Right atrium auricular region (tissue), 2 donors: ENCODE results near the gene MIDN. TPM values are rescaled to one million over a fixed set of nuclear protein-coding genes. Genes with fewer than 3 reads are reported as not detected.

ENCODE experiments used
- DNase-seq: peaks from one replicate; pipeline ENCODE4 v3.0.0-alpha.2; 2019; ENCODE audit warnings: low spot score
- H3K27ac ChIP-seq, 2 donors: fragments of 200-600 bp; sonication (generic); 1 replicate in 1 of 2; 2 replicates in 1 of 2; pipeline ENCODE4 v1.5.1; 2016 to 2019
- H3K27me3 ChIP-seq, 2 donors: fragments of 200-600 bp; sonication (generic); one replicate each; pipeline versions ENCODE4 v1.5.1 to v1.6.0; 2017 to 2019
- H3K36me3 ChIP-seq: fragments of 200-600 bp; sonication (generic); one replicate; pipeline ENCODE4 v1.5.1; 2016
- H3K4me1 ChIP-seq, 2 donors: fragments of 200-600 bp; sonication (generic); one replicate each; pipeline versions ENCODE4 v1.5.1 to v1.6.0; 2017 to 2019
- H3K4me3 ChIP-seq, 2 donors: fragments of 200-600 bp; sonication (generic); 1 replicate in 1 of 2; 2 replicates in 1 of 2; pipeline ENCODE4 v1.5.1; 2017 to 2019; ENCODE audit warnings: mild to moderate bottlenecking in 1 of 2, moderate library complexity in 1 of 2
- H3K9me3 ChIP-seq, 2 donors: fragments of 200-600 bp; sonication (generic); one replicate each; pipeline ENCODE4 v1.5.1; 2019
- total RNA-seq, 2 donors: library from RNA; depleted of rRNA; stranded (reverse); fragments of >200 nt; gene quantifications; one replicate each; pipeline ENCODE4 v1.1.0, GENCODE V29; 2016
- TF ChIP-seq, protein P1 (sequence below), 2 donors: fragments of 200-600 bp; sonication (generic); IDR thresholded peaks; one replicate each; pipeline ENCODE4 v1.5.1; 2019; ENCODE audit warnings: antibody characterized with exemption in 2 of 2

The MIDN gene
- total RNA-seq, 2 donors from 2014 or later = 42.1 to 42.2 TPM

- Histone ChIP-seq H3K27ac (no peak overlapping the region), H3K27me3 (no peaks in the 10 kb centered on the region), H3K4me1 (peaks cover 0 to 17% of the 10 kb centered on the region in 2 donors), H3K36me3 (peaks cover 48% of the 10 kb centered on the region), H3K4me3 (no peak overlapping the region), H3K9me3 (no peaks in the 10 kb centered on the region)
- TF ChIP-seq, protein P1, sequence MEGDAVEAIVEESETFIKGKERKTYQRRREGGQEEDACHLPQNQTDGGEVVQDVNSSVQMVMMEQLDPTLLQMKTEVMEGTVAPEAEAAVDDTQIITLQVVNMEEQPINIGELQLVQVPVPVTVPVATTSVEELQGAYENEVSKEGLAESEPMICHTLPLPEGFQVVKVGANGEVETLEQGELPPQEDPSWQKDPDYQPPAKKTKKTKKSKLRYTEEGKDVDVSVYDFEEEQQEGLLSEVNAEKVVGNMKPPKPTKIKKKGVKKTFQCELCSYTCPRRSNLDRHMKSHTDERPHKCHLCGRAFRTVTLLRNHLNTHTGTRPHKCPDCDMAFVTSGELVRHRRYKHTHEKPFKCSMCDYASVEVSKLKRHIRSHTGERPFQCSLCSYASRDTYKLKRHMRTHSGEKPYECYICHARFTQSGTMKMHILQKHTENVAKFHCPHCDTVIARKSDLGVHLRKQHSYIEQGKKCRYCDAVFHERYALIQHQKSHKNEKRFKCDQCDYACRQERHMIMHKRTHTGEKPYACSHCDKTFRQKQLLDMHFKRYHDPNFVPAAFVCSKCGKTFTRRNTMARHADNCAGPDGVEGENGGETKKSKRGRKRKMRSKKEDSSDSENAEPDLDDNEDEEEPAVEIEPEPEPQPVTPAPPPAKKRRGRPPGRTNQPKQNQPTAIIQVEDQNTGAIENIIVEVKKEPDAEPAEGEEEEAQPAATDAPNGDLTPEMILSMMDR (IDR thresholded peaks at IDR 0.05) = no peak
- no peak for DNase-seq
Observed at GRCh38 chr19:1226522-1227303, 21.7 kb upstream of the MIDN start.

DNA sequence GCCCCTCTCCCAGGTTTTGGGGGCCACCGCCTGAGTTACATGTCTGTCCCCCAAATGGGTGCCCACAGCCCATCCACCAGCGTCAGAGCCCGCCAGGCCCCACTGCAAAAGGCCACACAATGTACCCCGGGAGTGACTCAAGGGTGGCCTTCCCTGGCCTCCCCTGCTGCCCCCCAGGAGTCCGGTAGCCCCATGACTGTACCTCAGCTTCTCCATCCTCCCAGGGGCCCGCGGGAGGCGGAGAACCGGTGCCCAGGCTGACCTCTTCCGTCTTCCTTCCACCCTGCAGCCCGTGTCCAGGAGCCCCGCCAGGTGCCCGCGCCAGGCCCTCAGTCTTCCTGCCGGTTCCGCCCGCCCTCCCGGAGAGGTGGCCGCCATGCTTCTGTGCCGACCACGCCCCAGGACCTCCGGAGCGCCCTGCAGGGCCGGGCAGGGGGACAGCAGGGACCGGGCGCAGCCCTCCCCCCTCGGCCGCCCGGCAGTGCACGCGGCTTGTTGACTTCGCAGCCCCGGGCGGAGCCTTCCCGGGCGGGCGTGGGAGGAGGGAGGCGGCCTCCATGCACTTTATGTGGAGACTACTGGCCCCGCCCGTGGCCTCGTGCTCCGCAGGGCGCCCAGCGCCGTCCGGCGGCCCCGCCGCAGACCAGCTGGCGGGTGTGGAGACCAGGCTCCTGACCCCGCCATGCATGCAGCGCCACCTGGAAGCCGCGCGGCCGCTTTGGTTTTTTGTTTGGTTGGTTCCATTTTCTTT is 20.9 kb upstream of the MIDN start:
- DNase-seq = no peak
- Histone ChIP-seq H3K4me3 (no peak overlapping the region), H3K9me3 (no peaks in the 10 kb centered on the region), H3K36me3 (peaks cover 48% of the 10 kb centered on the region), H3K27me3 (no peaks in the 10 kb centered on the region), H3K4me1 (peaks cover 0 to 17% of the 10 kb centered on the region in 2 donors), H3K27ac (no peak overlapping the region)
- TF ChIP-seq, protein P1 (IDR thresholded peaks at IDR 0.05) = no peak

DNA sequence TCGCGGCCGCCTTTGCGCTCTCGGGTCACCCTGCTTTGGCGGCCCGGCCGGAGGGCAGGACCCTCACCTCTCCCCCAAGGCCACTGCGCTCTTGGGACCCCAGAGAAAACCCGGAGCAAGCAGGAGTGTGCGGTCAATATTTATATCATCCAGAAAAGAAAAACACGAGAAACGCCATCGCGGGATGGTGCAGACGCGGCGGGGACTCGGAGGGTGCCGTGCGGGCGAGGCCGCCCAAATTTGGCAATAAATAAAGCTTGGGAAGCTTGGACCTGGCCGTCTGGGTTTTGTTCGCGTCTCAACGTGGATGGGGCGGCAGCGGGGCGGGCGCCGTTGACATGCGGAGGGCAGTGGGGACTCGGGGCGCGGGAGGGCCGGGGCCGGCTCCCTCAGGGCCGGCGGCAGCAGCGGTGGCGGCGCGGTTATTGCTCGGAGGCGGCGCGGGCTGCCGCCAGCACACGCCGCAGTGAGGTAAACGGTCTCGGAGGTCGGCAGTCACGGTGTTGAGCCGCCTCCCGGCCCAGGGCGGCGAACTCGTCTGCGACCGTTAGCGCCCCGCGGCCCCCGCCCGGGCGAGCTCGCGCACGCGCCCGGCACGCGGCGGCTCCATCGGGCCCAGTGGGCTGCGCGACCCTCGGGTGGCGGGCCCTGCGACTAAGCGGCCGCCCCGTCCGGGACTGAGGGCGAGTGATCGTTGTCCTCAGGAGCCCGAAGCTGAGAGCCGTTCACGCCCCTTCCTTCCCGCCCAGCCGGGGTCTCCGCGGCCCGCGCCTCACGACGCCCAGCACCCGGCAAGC is 20.0 kb upstream of the MIDN start:
- peaks cover 0 to 21% of the 10 kb centered on the region in 2 donors for H3K4me1 ChIP-seq
- H3K27ac ChIP-seq = no peak overlapping the region
- no peak overlapping the region for H3K4me3 ChIP-seq
- no peak for DNase-seq
- TF ChIP-seq, protein P1 (IDR thresholded peaks at IDR 0.05) = no peak
- H3K9me3 ChIP-seq = no peaks in the 10 kb centered on the region
- no peaks in the 10 kb centered on the region for H3K27me3 ChIP-seq
- H3K36me3 ChIP-seq = peaks cover 40% of the 10 kb centered on the region

DNA sequence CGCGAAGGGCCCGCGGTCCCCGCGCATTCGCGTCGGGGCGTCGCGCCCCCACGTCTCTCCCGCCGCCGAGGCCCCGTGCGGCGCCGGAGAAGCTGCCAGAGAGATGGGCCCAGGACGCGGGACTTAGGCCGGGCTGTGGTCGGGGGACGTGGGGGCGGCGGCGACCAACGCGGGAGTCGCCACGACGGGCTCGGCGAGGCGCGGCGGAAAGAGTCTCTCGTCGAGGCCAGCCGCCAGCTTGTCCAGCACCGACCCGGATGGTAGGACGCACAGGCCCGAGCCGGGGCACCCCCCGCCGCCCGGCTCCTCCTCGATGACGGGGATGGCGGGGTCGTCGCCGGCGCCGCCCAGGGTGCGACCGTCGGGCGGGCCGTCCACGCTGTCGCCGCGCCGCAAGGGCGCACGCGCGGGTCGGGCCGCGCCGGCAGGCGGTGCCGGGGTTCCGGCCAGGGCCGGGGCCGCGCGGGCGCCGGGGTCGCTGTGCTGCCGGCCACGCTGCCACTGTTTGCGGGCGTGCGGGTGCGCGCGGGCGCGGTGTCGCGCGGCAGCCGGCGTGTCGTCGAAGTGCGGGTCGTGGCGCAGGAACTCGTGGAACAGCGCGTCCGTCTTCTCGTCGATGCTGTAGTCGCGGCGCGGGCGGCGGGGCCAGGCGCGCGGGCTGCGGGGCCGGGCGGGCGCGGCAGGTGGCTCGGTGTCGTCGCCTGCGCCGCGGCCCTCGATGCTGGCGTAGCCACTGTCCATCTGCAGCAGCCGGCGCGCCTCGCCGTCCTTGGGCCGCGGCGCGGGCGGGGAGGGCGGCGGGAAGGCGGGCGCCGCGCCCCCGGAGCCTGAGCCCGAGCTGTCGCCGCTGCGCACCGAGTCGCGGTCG is 19.1 kb upstream of the MIDN start:
- TF ChIP-seq, protein P1 (IDR thresholded peaks at IDR 0.05) = no peak
- no peaks in the 10 kb centered on the region for H3K27me3 ChIP-seq
- no peak for DNase-seq
- H3K27ac ChIP-seq = no peak overlapping the region
- peaks cover 33% of the 10 kb centered on the region for H3K36me3 ChIP-seq
- H3K4me3 ChIP-seq = no peak overlapping the region
- H3K9me3 ChIP-seq = no peaks in the 10 kb centered on the region
- H3K4me1 ChIP-seq = peaks cover 0 to 22% of the 10 kb centered on the region in 2 donors
